Endothelial cell (in vitro differentiated cells): ENCODE data around the gene DAZAP1. TPM values are rescaled to one million over a fixed set of nuclear protein-coding genes. Genes with fewer than 3 reads are reported as not detected.

Source experiments
- DNase-seq: peaks from one replicate; pipeline ENCODE4 v3.0.0; 2021; ENCODE audit warnings: low spot score
- H3K27ac Mint-ChIP-seq: one replicate; pipeline ENCODE4 v1.8.0; 2021; ENCODE audit warnings: mixed read lengths, inconsistent platforms; ENCODE audit not compliant: unreplicated experiment
- H3K27me3 Mint-ChIP-seq: one replicate; pipeline ENCODE4 v1.8.0; 2021; ENCODE audit warnings: mild to moderate bottlenecking, moderate library complexity, mixed read lengths, inconsistent platforms; ENCODE audit not compliant: unreplicated experiment
- H3K36me3 Mint-ChIP-seq: one replicate; pipeline ENCODE4 v1.8.0; 2021; ENCODE audit warnings: mild to moderate bottlenecking, low read depth, mixed read lengths, inconsistent platforms; ENCODE audit not compliant: unreplicated experiment
- H3K4me1 Mint-ChIP-seq: one replicate; pipeline ENCODE4 v1.8.0; 2021; ENCODE audit warnings: mild to moderate bottlenecking, mixed read lengths, inconsistent platforms; ENCODE audit not compliant: unreplicated experiment
- H3K4me3 Mint-ChIP-seq: one replicate; pipeline ENCODE4 v1.8.0; 2021; ENCODE audit warnings: mild to moderate bottlenecking, mixed read lengths, inconsistent platforms; ENCODE audit not compliant: unreplicated experiment
- H3K9me3 Mint-ChIP-seq: one replicate; pipeline ENCODE4 v1.8.0; 2021; ENCODE audit warnings: mixed read lengths, inconsistent platforms; ENCODE audit not compliant: unreplicated experiment
- CTCF ChIP-seq: fragments of 200-600 bp; sonication (generic); IDR thresholded peaks from one replicate; pipeline ENCODE4 v1.5.0; 2021; ENCODE audit warnings: antibody characterized with exemption; ENCODE audit not compliant: unreplicated experiment
- total RNA-seq: library from RNA; stranded (reverse); fragmentation: NEBNext Ultra II Directional; extraction: Animal tissue kit (Norgen Biotek cat#: 25700); gene quantifications from one replicate; pipeline ENCODE4 v1.2.1, GENCODE V29; 2021; ENCODE audit not compliant: unreplicated experiment

DAZAP1 gene
- total RNA-seq, 1 donor from 2014 or later = 145 TPM

GRCh38 chr19:1451916-1452801, 44.8 kb downstream of the DAZAP1 start:
- no peak for TF ChIP-seq CTCF
- Mint-ChIP-seq H3K27ac (no peak overlapping the region), H3K4me3 (no peak overlapping the region), H3K36me3 (peaks cover 5% of the 10 kb centered on the region), H3K27me3 (peaks cover 29% of the 10 kb centered on the region), H3K9me3 (no peaks in the 10 kb centered on the region), H3K4me1 (peaks cover 3% of the 10 kb centered on the region)
- DNase-seq = no peak

GRCh38 chr19:1452802-1453524, 45.6 kb downstream of the DAZAP1 start:
- H3K36me3 Mint-ChIP-seq = peaks cover 5% of the 10 kb centered on the region
- no peak overlapping the region for H3K27ac Mint-ChIP-seq
- TF ChIP-seq CTCF = no peak
- no peaks in the 10 kb centered on the region for H3K9me3 Mint-ChIP-seq
- H3K4me3 Mint-ChIP-seq = no peak overlapping the region
- H3K4me1 Mint-ChIP-seq = no peaks in the 10 kb centered on the region
- no peak for DNase-seq
- peaks cover 22% of the 10 kb centered on the region for H3K27me3 Mint-ChIP-seq

GRCh38 chr19:1453525-1454364, 46.4 kb downstream of the DAZAP1 start:
- Mint-ChIP-seq H3K4me3 (no peak overlapping the region), H3K9me3 (no peaks in the 10 kb centered on the region), H3K4me1 (no peaks in the 10 kb centered on the region), H3K27me3 (peaks cover 22% of the 10 kb centered on the region), H3K27ac (no peak overlapping the region), H3K36me3 (peaks cover 5% of the 10 kb centered on the region)
- DNase-seq = no peak
- TF ChIP-seq CTCF = no peak

- Mint-ChIP-seq H3K4me1 (no peaks in the 10 kb centered on the region), H3K27me3 (peaks cover 21% of the 10 kb centered on the region)
- no peak for DNase-seq
These were observed 47.6 kb downstream of the DAZAP1 start for GRCh38 chr19:1455002-1455335.

More at GRCh38 chr19:1455002-1455335, 47.6 kb downstream of the DAZAP1 start:
- no peak for TF ChIP-seq CTCF
- Mint-ChIP-seq H3K27ac (no peak overlapping the region), H3K4me3 (no peak overlapping the region), H3K9me3 (no peaks in the 10 kb centered on the region), H3K36me3 (peaks cover 5% of the 10 kb centered on the region)
